ENCODE measurements around the gene TTBK1. TPM values are rescaled to one million over a fixed set of nuclear protein-coding genes. Genes with fewer than 3 reads are reported as not detected.

TTBK1 gene
- polyA plus RNA-seq, 1 of the 3 experiments (the other 2 are of a cell fraction) = 0.94 TPM

DNA sequence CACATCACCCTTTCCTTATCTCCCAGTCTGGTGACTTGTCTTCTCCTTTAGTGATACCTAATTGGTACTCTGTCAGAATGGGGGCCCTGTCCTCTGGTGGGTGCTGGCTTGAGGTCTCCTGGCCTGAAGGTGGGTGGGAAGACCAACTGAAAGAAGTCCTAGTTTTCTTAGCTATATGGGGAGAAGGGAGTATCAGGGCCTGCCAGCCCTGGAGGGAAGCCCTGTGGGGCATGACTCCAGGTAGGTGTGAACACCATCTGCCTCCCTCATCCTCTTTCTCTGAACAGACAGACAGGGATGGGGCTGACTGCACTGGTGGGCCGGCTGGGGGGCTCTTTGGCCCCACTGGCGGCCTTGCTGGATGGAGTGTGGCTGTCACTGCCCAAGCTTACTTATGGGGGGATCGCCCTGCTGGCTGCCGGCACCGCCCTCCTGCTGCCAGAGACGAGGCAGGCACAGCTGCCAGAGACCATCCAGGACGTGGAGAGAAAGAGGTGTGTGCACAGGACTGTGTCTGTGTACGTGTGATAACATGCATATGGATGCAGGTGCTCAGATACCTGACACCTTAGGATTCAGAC is 60.6 kb downstream of the TTBK1 start:
- Histone ChIP-seq H3K4me3 (ENCODE audit: low read depth in 2 of 2, low read length in 1 of 2) (no peak overlapping the region), H3K4me1 (ENCODE audit: control insufficient read depth in 1 of 2, insufficient read depth in 2 of 2, low read depth in 1 of 2, low read length in 1 of 2) (peaks cover 0 to 10% of the 10 kb centered on the region in 2 experiments; a peak in 1 of 4 replicates), H3K27ac (ENCODE audit: low read depth in 2 of 2, low read length in 1 of 2) (no peak overlapping the region), H2AFZ (ENCODE audit: low read depth) (no peak overlapping the region), H4K20me1 (ENCODE audit: insufficient read depth) (no peaks in the 10 kb centered on the region), H3K9me2 (no peaks in the 10 kb centered on the region), H3K9ac (no peak overlapping the region), H3K27me3 (ENCODE audit: insufficient read depth) (no peaks in the 10 kb centered on the region), H3K9me3 (no peaks in the 10 kb centered on the region), H3K4me2 (no peak overlapping the region), H3K36me3 (replicated peaks in 1 of 2; ENCODE audit: control insufficient read depth in 1 of 2, insufficient read depth in 2 of 2, low read length in 1 of 2) (no peaks in the 10 kb centered on the region), H3K79me2 (ENCODE audit: insufficient read depth) (no peaks in the 10 kb centered on the region), H3F3A (replicated peaks; ENCODE audit: insufficient read depth) (no peaks in the 10 kb centered on the region)
- no peak for TF ChIP-seq RAD21 (IDR thresholded peaks at IDR 0.05; ENCODE audit: low read length)
- WGBS (ENCODE audit: low lambda C conversion rate) = 63% methylated on average over 7 of the region's 8 CpGs
- POLR2A ChIA-PET = no interaction called here
- CTCF ChIA-PET = interaction anchor here (0.9 to 1.4 kb wide), 2 partner anchors 10 to 75 kb away, joined by 3 read pairs; partner anchors contain the start of gene DNPH1
- DNase-seq = no peak

DNA sequence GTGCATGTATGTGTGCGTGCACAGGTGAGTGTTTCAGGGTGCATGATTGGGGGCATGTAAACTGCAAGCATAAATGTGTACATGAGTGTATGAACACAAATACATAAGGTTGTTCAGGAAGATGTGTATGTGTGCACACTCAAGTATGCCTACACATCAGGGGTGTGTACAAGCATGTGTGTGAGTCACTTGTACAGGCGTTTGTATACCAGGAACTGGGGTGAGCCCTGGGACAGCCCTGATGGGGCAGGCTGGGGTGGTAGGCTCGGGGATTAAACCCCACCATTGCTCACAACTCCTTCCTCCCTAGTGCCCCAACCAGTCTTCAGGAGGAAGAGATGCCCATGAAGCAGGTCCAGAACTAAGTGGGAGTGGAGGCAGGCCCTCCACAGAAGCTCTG is 61.1 kb downstream of the TTBK1 start:
- H3K9ac ChIP-seq = no peak overlapping the region
- H3K9me2 ChIP-seq = no peaks in the 10 kb centered on the region
- H3K79me2 ChIP-seq (ENCODE audit: insufficient read depth) = no peaks in the 10 kb centered on the region
- no peaks in the 10 kb centered on the region for H3K27me3 ChIP-seq (ENCODE audit: insufficient read depth)
- H3K27ac ChIP-seq (ENCODE audit: low read depth in 2 of 2, low read length in 1 of 2) = no peak overlapping the region
- H3K4me1 ChIP-seq (ENCODE audit: control insufficient read depth in 1 of 2, insufficient read depth in 2 of 2, low read depth in 1 of 2, low read length in 1 of 2) = peaks cover 0 to 6% of the 10 kb centered on the region in 2 experiments; a peak in 1 of 4 replicates
- H3K4me2 ChIP-seq = no peak overlapping the region
- TF ChIP-seq, protein P1, sequence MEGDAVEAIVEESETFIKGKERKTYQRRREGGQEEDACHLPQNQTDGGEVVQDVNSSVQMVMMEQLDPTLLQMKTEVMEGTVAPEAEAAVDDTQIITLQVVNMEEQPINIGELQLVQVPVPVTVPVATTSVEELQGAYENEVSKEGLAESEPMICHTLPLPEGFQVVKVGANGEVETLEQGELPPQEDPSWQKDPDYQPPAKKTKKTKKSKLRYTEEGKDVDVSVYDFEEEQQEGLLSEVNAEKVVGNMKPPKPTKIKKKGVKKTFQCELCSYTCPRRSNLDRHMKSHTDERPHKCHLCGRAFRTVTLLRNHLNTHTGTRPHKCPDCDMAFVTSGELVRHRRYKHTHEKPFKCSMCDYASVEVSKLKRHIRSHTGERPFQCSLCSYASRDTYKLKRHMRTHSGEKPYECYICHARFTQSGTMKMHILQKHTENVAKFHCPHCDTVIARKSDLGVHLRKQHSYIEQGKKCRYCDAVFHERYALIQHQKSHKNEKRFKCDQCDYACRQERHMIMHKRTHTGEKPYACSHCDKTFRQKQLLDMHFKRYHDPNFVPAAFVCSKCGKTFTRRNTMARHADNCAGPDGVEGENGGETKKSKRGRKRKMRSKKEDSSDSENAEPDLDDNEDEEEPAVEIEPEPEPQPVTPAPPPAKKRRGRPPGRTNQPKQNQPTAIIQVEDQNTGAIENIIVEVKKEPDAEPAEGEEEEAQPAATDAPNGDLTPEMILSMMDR (IDR thresholded peaks at IDR 0.05) = no peak
- TF ChIP-seq NRF1 (IDR thresholded peaks at IDR 0.05; ENCODE audit: low read depth, low read length) (no peak), RAD21 (IDR thresholded peaks at IDR 0.05; ENCODE audit: low read length) (no peak), POLR2AphosphoS5 (IDR thresholded peaks at IDR 0.05; ENCODE audit: low read depth, low read length) (no peak), MXI1 (IDR thresholded peaks at IDR 0.05; ENCODE audit: low read depth, low read length) (no peak)
- no peak for DNase-seq
- H3K9me3 ChIP-seq = no peaks in the 10 kb centered on the region
- no peaks in the 10 kb centered on the region for H4K20me1 ChIP-seq (ENCODE audit: insufficient read depth)
- WGBS (ENCODE audit: low lambda C conversion rate) = 58% methylated on average over 3 of the region's 3 CpGs
- ChIA-PET CTCF (interaction anchor here (1.4 kb wide), 1 partner anchor 10 kb away, joined by 3 read pairs; no protein-coding TSS in a partner anchor), POLR2A (no interaction called here)
- no peak overlapping the region for H2AFZ ChIP-seq (ENCODE audit: low read depth)
- no peaks in the 10 kb centered on the region for H3K36me3 ChIP-seq (replicated peaks in 1 of 2; ENCODE audit: control insufficient read depth in 1 of 2, insufficient read depth in 2 of 2, low read length in 1 of 2)
- no peaks in the 10 kb centered on the region for H3F3A ChIP-seq (replicated peaks; ENCODE audit: insufficient read depth)
- H3K4me3 ChIP-seq (ENCODE audit: low read depth in 2 of 2, low read length in 1 of 2) = no peak overlapping the region

DNA sequence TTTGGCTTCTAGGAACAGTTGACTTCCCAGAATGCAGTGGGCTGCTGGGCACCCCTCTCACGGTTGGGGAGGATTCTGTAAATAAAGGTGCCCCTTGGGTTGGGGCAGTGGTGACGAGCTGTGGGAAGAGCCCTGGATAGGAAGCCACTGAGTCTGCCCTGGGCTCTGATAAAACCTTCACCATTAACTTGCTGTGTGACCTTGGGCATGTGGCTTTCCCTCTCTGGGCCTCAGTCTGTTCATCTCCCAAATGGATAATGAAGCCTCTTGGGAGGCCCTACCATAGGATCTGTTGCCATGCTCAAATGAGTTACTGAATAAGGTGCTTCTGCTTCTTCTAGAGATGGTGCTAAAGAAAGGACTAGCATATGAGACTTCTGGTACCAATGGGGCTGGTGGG is 61.6 kb downstream of the TTBK1 start:
- no peaks in the 10 kb centered on the region for H3K9me3 ChIP-seq
- H3K4me3 ChIP-seq (ENCODE audit: low read depth in 2 of 2, low read length in 1 of 2) = no peak overlapping the region
- no peak for DNase-seq
- H3K4me1 ChIP-seq (ENCODE audit: control insufficient read depth in 1 of 2, insufficient read depth in 2 of 2, low read depth in 1 of 2, low read length in 1 of 2) = peaks cover 0 to under 1% of the 10 kb centered on the region in 2 experiments; a peak in 1 of 4 replicates
- no peak overlapping the region for H2AFZ ChIP-seq (ENCODE audit: low read depth)
- POLR2A ChIA-PET = no interaction called here
- H3F3A ChIP-seq (replicated peaks; ENCODE audit: insufficient read depth) = no peaks in the 10 kb centered on the region
- H3K36me3 ChIP-seq (replicated peaks in 1 of 2; ENCODE audit: control insufficient read depth in 1 of 2, insufficient read depth in 2 of 2, low read length in 1 of 2) = no peaks in the 10 kb centered on the region
- 81% methylated on average over 2 of the region's 2 CpGs for WGBS (ENCODE audit: low lambda C conversion rate)
- no peaks in the 10 kb centered on the region for H3K79me2 ChIP-seq (ENCODE audit: insufficient read depth)
- H4K20me1 ChIP-seq (ENCODE audit: insufficient read depth) = no peaks in the 10 kb centered on the region
- H3K27me3 ChIP-seq (ENCODE audit: insufficient read depth) = no peaks in the 10 kb centered on the region
- TF ChIP-seq JUND (IDR thresholded peaks at IDR 0.05) (no peak), RFX5 (IDR thresholded peaks at IDR 0.05; ENCODE audit: low read length) (no peak), RCOR1 (IDR thresholded peaks at IDR 0.05; ENCODE audit: low read length) (no peak)
- H3K27ac ChIP-seq (ENCODE audit: low read depth in 2 of 2, low read length in 1 of 2) = no peak overlapping the region
- H3K4me2 ChIP-seq = no peak overlapping the region
- no peak overlapping the region for H3K9ac ChIP-seq
- no peaks in the 10 kb centered on the region for H3K9me2 ChIP-seq
- CTCF ChIA-PET = interaction anchor here (1.4 kb wide), 1 partner anchor 9 kb away, joined by 3 read pairs; no protein-coding TSS in a partner anchor
